ENCODE results near the gene SARNP.

DNA sequence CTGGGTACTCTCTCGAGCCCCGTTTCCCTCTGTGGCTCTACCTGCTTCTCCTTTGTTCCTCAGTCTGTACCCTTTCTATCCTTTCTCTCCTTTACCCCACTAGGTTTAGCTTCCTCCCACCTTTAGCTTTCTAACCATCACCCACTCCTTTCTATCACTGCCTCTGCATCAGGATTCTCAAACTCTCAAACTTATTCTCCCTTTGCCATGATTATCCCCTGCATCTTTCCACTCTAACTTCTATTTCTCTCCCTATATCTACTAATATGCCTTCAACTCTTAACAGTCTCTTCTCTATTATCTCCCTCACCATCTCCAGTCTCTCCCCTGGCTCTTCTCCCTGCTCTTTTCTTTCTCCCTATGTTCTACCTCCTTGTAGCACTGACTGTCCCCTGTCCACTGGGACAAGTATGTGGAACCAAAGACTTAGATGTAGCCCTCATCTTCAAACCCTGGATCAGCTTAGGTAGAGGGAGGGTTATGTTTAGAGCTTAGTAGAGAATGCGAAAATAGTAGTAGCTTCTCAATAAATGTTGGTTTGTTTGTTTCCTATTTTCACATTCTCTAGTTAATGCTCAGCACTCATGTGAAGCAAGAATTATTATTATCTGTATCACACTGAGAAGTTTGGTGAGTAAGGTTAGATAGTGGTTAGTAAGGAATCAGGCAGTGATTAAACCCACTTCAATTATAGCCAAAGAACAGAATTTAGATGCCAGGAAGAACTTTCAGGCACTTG is 71.2 kb downstream of the SARNP start:
- TF ChIP-seq POLR2A (IDR thresholded peaks at IDR 0.05; ENCODE audit: low read length) (no peak), GATA1 (IDR thresholded peaks at IDR 0.05; ENCODE audit: low read depth, low read length) (no peak)
